Body of pancreas (tissue), 4 donors: ENCODE data around the gene AKAP6. TPM values are rescaled to one million over a fixed set of nuclear protein-coding genes. Genes with fewer than 3 reads are reported as not detected.

Experiments used
- ATAC-seq: fragments of 150-250 bp; one replicate; pipeline ENCODE4 v1.9.1; 2016
- DNase-seq, 4 donors: peaks; one replicate each; pipeline ENCODE4 v3.0.0-alpha.2; 2019
- H3K27ac ChIP-seq, 4 donors: fragments of 200-600 bp; sonication (generic); 1 replicate in 3 of 4; 2 replicates in 1 of 4; pipeline versions ENCODE4 v1.5.1 to v1.6.1; 2016 to 2019; ENCODE audit warnings: mild to moderate bottlenecking in 1 of 4, mixed read lengths in 1 of 4, moderate library complexity in 1 of 4
- H3K27me3 ChIP-seq, 2 donors: fragments of 200-600 bp; sonication (generic); one replicate each; pipeline ENCODE4 v1.6.0; 2016; ENCODE audit warnings: mild to moderate bottlenecking in 1 of 2
- H3K36me3 ChIP-seq, 2 donors: fragments of 200-600 bp; sonication (generic); replicated peaks in 1 of 2; 2 replicates each; pipeline ENCODE4 v1.5.1; 2016; ENCODE audit warnings: low read depth in 2 of 2; ENCODE audit not compliant: insufficient read depth in 1 of 2
- H3K4me1 ChIP-seq: fragments of 200-600 bp; sonication (generic); one replicate; pipeline ENCODE4 v1.6.0; 2016
- H3K4me3 ChIP-seq, 2 donors: fragments of 200-600 bp; sonication (generic); 1 replicate in 1 of 2; 2 replicates in 1 of 2; pipeline ENCODE4 v1.5.1; 2016 to 2019
- H3K9me3 ChIP-seq, 3 donors: fragments of 200-600 bp; sonication (generic); 1 replicate in 2 of 3; 2 replicates in 1 of 3; pipeline ENCODE4 v1.5.1; 2016
- POLR2A ChIP-seq, 3 donors: fragments of 450-650 bp; IDR thresholded peaks; one replicate each; pipeline ENCODE4 v1.6.1; 2016; ENCODE audit warnings: antibody characterized with exemption in 3 of 3, mild to moderate bottlenecking in 2 of 3
- WGBS, 2 donors: methylation state at CpG; one replicate each; pipeline ENCODE4 v1.1.5; 2017; 5-methylcytosine and 5-hydroxymethylcytosine counted together
- intact Hi-C: fragments of 100-400 bp; cut with DNase I; formaldehyde crosslinking; loops from one replicate; pipeline ENCODE4 v1.15.1; 2023
- total RNA-seq, 2 donors: library from RNA; depleted of rRNA; stranded (reverse); fragments of >200 nt; gene quantifications; one replicate each; pipeline ENCODE4 v1.1.0, GENCODE V29; 2016
- TF ChIP-seq, protein P1 (sequence below), 7 experiments: fragments of 450-650 bp in 4 of 7; fragments of 200-600 bp in 3 of 7; sonication (generic) in 3 of 7; IDR thresholded peaks; one replicate each; pipeline ENCODE4 v1.5.1; 2016 to 2019; ENCODE audit warnings: antibody characterized with exemption in 7 of 7

Gene AKAP6
- total RNA-seq, 2 donors from 2014 or later = 2.0 to 2.9 TPM

DNA sequence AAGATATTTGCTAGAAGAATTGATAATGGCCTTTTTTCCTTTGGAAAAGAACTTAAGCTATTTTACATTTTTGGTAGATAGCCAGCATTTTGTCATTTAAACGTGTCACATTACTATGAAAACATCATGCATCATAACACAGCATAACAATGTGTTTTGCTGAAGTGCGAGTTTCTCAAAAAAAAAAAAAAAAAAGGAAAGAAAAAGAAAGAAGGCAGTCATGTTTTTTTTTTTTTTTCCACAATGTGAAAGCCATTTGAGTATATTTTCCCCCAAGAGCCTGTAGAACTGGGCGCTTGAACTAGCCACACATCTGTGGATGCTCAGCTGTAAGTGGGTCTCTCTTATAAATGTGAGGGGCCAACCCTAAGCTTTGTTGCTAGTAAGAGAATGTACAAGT is 300.1 kb downstream of the AKAP6 start:
- intact Hi-C loops = no loop called here
- Histone ChIP-seq H3K36me3 (no peaks in the 10 kb centered on the region), H3K4me3 (no peak overlapping the region), H3K27me3 (no peaks in the 10 kb centered on the region), H3K4me1 (peaks cover 5% of the 10 kb centered on the region), H3K9me3 (no peaks in the 10 kb centered on the region), H3K27ac (no peak overlapping the region)
- ATAC-seq = no peak
- 73 to 74% methylated on average over 3 of the region's 3 CpGs for WGBS, 2 donors
- TF ChIP-seq POLR2A (IDR thresholded peaks at IDR 0.05) = no peak
- TF ChIP-seq, protein P1, sequence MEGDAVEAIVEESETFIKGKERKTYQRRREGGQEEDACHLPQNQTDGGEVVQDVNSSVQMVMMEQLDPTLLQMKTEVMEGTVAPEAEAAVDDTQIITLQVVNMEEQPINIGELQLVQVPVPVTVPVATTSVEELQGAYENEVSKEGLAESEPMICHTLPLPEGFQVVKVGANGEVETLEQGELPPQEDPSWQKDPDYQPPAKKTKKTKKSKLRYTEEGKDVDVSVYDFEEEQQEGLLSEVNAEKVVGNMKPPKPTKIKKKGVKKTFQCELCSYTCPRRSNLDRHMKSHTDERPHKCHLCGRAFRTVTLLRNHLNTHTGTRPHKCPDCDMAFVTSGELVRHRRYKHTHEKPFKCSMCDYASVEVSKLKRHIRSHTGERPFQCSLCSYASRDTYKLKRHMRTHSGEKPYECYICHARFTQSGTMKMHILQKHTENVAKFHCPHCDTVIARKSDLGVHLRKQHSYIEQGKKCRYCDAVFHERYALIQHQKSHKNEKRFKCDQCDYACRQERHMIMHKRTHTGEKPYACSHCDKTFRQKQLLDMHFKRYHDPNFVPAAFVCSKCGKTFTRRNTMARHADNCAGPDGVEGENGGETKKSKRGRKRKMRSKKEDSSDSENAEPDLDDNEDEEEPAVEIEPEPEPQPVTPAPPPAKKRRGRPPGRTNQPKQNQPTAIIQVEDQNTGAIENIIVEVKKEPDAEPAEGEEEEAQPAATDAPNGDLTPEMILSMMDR (IDR thresholded peaks at IDR 0.05) = no peak
- no peak for DNase-seq

DNA sequence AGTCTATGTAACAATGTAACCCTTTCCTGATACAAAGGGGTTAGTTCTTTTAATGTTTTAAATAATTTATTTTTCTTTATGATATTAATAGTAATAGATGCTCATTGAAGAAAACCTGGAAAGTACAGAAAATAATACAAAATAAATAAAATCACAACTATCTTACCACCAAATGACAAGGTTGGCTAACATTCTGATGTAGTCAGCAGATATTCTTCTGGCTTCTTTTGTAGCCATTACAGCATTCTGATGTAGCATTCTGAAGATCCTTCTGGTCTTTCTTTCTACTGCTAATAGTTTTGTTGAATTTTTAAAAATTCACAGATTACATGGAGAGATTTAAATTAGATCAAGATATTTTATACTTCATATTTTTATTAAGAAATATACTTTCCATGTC is 301.6 kb downstream of the AKAP6 start:
- DNase-seq (no peak), ATAC-seq (no peak)
- TF ChIP-seq, protein P1 (IDR thresholded peaks at IDR 0.05) = no peak
- TF ChIP-seq POLR2A (IDR thresholded peaks at IDR 0.05) = no peak
- intact Hi-C loops = no loop called here
- Histone ChIP-seq H3K36me3 (no peaks in the 10 kb centered on the region), H3K9me3 (no peaks in the 10 kb centered on the region), H3K4me1 (peaks cover 19% of the 10 kb centered on the region), H3K27ac (no peak overlapping the region), H3K4me3 (no peak overlapping the region), H3K27me3 (no peaks in the 10 kb centered on the region)

DNA sequence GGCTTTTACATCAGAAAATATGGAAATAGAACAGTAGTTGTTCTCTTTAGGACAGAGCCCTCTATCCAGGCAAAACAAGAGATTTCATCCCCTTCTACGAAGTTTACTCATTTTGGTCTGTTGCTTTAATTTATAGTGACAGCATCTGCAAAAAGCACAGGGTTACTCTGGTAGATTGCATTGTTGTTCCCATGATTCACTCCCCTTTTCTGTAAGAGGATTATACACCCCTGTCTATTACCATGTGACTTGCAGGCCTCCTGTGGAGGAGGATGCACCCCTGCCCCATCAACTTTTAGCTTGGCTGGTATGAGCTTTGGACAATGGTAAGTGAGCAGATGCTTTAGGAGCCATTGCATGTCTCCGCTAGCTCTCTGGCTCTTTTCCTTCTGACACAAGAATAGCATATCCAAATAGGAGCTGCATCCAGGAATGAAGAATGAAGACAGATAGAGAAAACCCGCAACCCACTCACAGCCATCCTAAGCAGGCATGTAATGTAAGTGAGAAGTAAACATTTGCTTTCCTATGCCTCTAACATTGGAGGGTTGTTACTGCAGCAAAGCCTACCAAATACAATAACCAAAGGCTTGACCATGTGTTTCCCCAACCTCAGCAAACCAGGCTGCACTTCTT is 304.2 kb downstream of the AKAP6 start:
- DNase-seq (no peak), ATAC-seq (no peak)
- H3K4me3 ChIP-seq = no peak overlapping the region
- no peaks in the 10 kb centered on the region for H3K36me3 ChIP-seq
- 90 to 96% methylated on average over 3 of the region's 3 CpGs for WGBS, 2 donors
- no peaks in the 10 kb centered on the region for H3K9me3 ChIP-seq
- TF ChIP-seq POLR2A (IDR thresholded peaks at IDR 0.05) = no peak
- TF ChIP-seq, protein P1 (IDR thresholded peaks at IDR 0.05) = no peak
- no peak overlapping the region for H3K27ac ChIP-seq
- H3K27me3 ChIP-seq = no peaks in the 10 kb centered on the region
- peaks cover 26% of the 10 kb centered on the region for H3K4me1 ChIP-seq
- intact Hi-C loops = no loop called here

DNA sequence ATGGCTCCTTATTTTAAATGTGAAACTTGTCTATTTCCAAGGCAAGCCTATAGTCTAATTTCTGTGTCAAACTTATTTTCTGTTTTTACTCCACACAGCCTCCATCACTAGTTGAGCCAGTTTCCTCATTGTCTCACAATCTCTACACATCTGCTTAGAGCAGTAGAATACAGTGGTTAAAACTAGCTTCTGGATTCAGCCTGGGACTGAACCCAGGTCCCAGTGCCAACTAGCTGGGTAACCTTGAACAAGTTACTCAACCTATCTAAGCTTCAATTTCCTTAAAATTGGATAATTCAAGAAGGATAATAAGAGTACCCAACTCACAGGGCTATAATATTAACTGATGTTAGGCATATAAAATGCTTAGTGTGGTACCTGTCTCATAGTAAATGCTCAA is 304.8 kb downstream of the AKAP6 start:
- H3K27me3 ChIP-seq = no peaks in the 10 kb centered on the region
- intact Hi-C loops = no loop called here
- ATAC-seq (no peak), DNase-seq (no peak)
- H3K36me3 ChIP-seq = no peaks in the 10 kb centered on the region
- no peak overlapping the region for H3K27ac ChIP-seq
- no peak overlapping the region for H3K4me3 ChIP-seq
- H3K4me1 ChIP-seq = peaks cover 26% of the 10 kb centered on the region
- no peak for TF ChIP-seq POLR2A (IDR thresholded peaks at IDR 0.05)
- TF ChIP-seq, protein P1 (IDR thresholded peaks at IDR 0.05) = no peak
- no peaks in the 10 kb centered on the region for H3K9me3 ChIP-seq

DNA sequence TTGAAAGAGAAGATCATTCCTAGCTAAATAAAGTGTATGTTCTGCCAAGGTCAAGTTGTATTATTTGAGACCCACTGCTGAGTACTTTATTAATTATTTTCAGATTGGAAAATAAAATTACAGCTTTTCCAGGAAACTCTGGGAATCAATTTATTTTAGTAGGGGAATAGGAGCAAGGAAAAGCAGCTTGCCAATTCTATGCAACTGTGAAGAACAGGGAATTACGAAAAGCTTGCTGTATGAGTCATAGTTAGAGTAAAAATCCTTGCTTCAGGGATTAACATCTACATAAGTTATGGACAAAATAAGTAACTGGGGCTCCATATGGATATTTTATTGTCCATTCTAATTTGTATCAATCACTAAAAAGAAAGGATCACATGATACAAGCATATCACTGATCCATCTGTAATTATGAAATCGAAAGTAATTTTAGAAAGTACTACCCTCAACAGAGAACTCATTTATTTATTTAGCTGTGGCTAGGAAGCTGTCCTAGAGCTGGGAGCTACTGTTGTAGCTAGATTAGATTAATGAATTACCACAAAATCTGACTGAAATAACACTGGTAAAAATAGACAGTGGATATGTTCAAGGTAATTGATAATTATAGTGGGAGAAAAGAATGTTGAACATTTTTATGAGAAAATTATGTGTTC is 306.1 kb downstream of the AKAP6 start:
- Histone ChIP-seq H3K27me3 (no peaks in the 10 kb centered on the region), H3K9me3 (no peaks in the 10 kb centered on the region), H3K4me1 (peaks cover 26% of the 10 kb centered on the region), H3K27ac (peak overlapping the region in 3 of 4 donors; percentile 41 to 60 (median 41)), H3K36me3 (no peaks in the 10 kb centered on the region), H3K4me3 (peak overlapping the region in 1 of 2 donors; percentile 0)
- DNase-seq (no peak), ATAC-seq (peak; percentile 85)
- TF ChIP-seq, protein P1 (IDR thresholded peaks at IDR 0.05) = no peak
- TF ChIP-seq POLR2A (IDR thresholded peaks at IDR 0.05) = no peak
- WGBS, 2 donors = 0 to 1% methylated on average over 2 of the region's 2 CpGs
- intact Hi-C loops = no loop called here
